Hair follicular keratinocyte (primary cell): ENCODE results near the gene DEXI. TPM values are rescaled to one million over a fixed set of nuclear protein-coding genes. Genes with fewer than 3 reads are reported as not detected.

ENCODE experiments used
- total RNA-seq: library from RNA; depleted of rRNA; stranded (reverse); fragments of >200 nt; gene quantifications from 2 replicates; pipeline ENCODE4 v1.2.3, GENCODE V29; 2015

Gene DEXI
- 82.4 and 82.9 TPM in 2 replicates for total RNA-seq

GRCh38 chr16:10942352-10943063 lies at the start of gene DEXI:
Gene DEXI, minus strand, starts transcription at chr16:10942468. Its CDS starts 463 bp downstream, at chr16:10942005.

GRCh38 chr16:10944249-10945064 lies 2.2 kb upstream of the DEXI start, which contains the start of gene CLEC16A:
Gene CLEC16A, plus strand, starts transcription at chr16:10944564. Its CDS starts 154 bp downstream, at chr16:10944718.

Other genes starting within 250 kb of the DEXI start
- not detected in 2 replicates for gene TEKT5, start 247.5 kb downstream of the DEXI start, total RNA-seq
- 24.6 and 31.3 TPM in 2 replicates for gene NUBP1, start 198.6 kb downstream of the DEXI start, total RNA-seq
- gene TVP23A, start 123.7 kb downstream of the DEXI start, total RNA-seq, result not detected in 2 replicates
- 0.04 TPM in 1 of 2 replicates, not detected in the other for gene CIITA, start 65.3 kb downstream of the DEXI start, total RNA-seq
- gene CLEC16A, start 2.1 kb upstream of the DEXI start, total RNA-seq, result 12.1 and 14.3 TPM in 2 replicates